ENCODE results near the gene TOMM70. TPM values are rescaled to one million over a fixed set of nuclear protein-coding genes. Genes with fewer than 3 reads are reported as not detected.

Gene TOMM70
- total and polyA plus RNA-seq, 10 of the 15 experiments (the other 5 are each of a cell fraction or from before 2014, with no cell fraction given): 12.7 to 64.1 (median 41.3) TPM

DNA sequence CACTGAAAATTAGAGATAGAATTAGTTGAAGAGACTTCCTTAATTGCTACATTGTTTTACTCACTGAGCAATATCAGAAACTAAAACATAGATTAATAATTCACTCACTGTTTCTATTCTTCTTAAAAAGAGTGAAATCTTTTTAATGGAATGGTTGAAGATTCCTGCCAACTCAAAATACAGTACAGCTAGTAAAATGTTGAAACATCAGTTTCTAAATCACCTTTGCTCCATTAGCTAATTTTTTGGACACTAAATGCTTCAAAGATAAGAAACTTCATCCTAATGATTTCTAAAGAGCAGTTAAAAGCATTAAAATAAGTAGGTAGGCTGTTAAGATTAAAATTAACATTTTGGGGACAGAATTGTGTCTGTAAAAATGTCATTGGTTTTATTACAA, 76.8 kb downstream of the TOMM70 start:
- Histone ChIP-seq H3K27ac (ENCODE audit: control insufficient read depth, insufficient read depth) (no peak overlapping the region), H3K4me1 (ENCODE audit: control insufficient read depth, insufficient read depth, low read length) (no peaks in the 10 kb centered on the region), H4K20me1 (ENCODE audit: control insufficient read depth, insufficient read depth) (no peaks in the 10 kb centered on the region), H3K4me3 (no peak overlapping the region), H3K9me3 (replicated peaks; ENCODE audit: control insufficient read depth, insufficient read depth, low read length) (no peaks in the 10 kb centered on the region), H3K27me3 (replicated peaks in 1 of 2; ENCODE audit: control insufficient read depth in 2 of 2, insufficient read depth in 2 of 2, low read length in 1 of 2) (no peaks in the 10 kb centered on the region), H2AFZ (ENCODE audit: control insufficient read depth, low read depth, low read length) (no peak overlapping the region), H3K36me3 (ENCODE audit: control insufficient read depth in 2 of 2, insufficient read depth in 2 of 2, low read length in 1 of 2) (no peaks in the 10 kb centered on the region; a peak in 1 of 4 replicates), H3K9ac (ENCODE audit: control insufficient read depth, insufficient read depth, low read length) (no peak overlapping the region), H3K79me2 (ENCODE audit: control insufficient read depth, insufficient read depth, low read length) (no peaks in the 10 kb centered on the region), H3K4me2 (ENCODE audit: control insufficient read depth, insufficient read depth) (no peak overlapping the region)
- CTCF ChIA-PET: interaction anchor here (0.7 to 2.8 kb wide), 4 partner anchors 11 to 267 kb away, joined by 3 to 6 read pairs (median 3); partner anchors contain the start of gene TBC1D23
- in situ Hi-C loops (cut with MboI): no loop called here
- ATAC-seq (no peak), DNase-seq (ENCODE audit: low read depth, low spot score) (no peak), FAIRE-seq (no peak)
- TF ChIP-seq IKZF2 (IDR thresholded peaks at IDR 0.05) (no peak), SMAD5 (IDR thresholded peaks at IDR 0.05; ENCODE audit: low read depth) (no peak), HCFC1 (IDR thresholded peaks at IDR 0.05; ENCODE audit: low read length) (no peak), SIN3A (IDR thresholded peaks at IDR 0.05; ENCODE audit: low read depth, low read length) (no peak), POLR2AphosphoS5 (IDR thresholded peaks at IDR 0.05; ENCODE audit: low read length) (no peak), CHD2 (IDR thresholded peaks at IDR 0.05; ENCODE audit: borderline replicate concordance, low read depth, low read length) (no peak)
- TF ChIP-seq, protein P1, sequence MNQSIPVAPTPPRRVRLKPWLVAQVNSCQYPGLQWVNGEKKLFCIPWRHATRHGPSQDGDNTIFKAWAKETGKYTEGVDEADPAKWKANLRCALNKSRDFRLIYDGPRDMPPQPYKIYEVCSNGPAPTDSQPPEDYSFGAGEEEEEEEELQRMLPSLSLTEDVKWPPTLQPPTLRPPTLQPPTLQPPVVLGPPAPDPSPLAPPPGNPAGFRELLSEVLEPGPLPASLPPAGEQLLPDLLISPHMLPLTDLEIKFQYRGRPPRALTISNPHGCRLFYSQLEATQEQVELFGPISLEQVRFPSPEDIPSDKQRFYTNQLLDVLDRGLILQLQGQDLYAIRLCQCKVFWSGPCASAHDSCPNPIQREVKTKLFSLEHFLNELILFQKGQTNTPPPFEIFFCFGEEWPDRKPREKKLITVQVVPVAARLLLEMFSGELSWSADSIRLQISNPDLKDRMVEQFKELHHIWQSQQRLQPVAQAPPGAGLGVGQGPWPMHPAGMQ (IDR thresholded peaks at IDR 0.05; ENCODE audit: borderline replicate concordance): no peak
- RAD21 ChIA-PET (ENCODE audit: unreplicated experiment): no interaction called here
- intact Hi-C loops (cut with micrococcal nuclease; ENCODE audit: unreplicated experiment): no loop called here
- POLR2A ChIA-PET: no interaction called here
- SMC1A ChIA-PET (ENCODE audit: uncharacterized antibody, unreplicated experiment): interaction anchor here (0.7 to 0.9 kb wide), 2 partner anchors 10 to 261 kb away, joined by 3 read pairs; no protein-coding TSS in a partner anchor
- no TSS peak for BruUV-seq (replicated peaks)

DNA sequence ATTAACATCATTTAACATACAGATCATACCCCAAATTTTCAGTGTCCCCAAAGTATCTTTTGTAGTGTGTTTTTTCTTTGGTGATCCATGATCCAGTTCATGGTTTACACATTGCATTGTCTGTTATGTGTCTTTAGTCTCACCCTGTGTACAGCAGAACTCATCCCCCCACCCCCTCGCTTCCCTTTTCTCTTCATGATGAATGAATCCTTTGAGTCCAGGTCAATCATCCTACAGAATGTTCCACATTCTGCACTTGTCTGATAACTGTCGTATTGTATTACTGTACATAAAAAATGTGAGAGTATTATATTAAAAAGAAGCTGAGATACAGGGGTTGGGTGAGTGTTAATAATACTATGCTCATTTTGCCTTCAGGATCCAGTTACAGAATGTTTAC, 80.9 kb downstream of the TOMM70 start:
- in situ Hi-C loops (cut with MboI): no loop called here
- TF ChIP-seq SMAD1 (IDR thresholded peaks at IDR 0.05; ENCODE audit: low read depth, partially characterized antibody): no peak
- no peak for TF ChIP-seq IRF4 (IDR thresholded peaks at IDR 0.05; ENCODE audit: low read depth, low read length)
- TF ChIP-seq, protein P2, sequence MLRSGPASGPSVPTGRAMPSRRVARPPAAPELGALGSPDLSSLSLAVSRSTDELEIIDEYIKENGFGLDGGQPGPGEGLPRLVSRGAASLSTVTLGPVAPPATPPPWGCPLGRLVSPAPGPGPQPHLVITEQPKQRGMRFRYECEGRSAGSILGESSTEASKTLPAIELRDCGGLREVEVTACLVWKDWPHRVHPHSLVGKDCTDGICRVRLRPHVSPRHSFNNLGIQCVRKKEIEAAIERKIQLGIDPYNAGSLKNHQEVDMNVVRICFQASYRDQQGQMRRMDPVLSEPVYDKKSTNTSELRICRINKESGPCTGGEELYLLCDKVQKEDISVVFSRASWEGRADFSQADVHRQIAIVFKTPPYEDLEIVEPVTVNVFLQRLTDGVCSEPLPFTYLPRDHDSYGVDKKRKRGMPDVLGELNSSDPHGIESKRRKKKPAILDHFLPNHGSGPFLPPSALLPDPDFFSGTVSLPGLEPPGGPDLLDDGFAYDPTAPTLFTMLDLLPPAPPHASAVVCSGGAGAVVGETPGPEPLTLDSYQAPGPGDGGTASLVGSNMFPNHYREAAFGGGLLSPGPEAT (IDR thresholded peaks at IDR 0.05; ENCODE audit: low read depth): no peak
- no peak for TF ChIP-seq HDAC2 (IDR thresholded peaks at IDR 0.05)
- TF ChIP-seq NR2F1 (conservative IDR thresholded peaks at IDR 0.05): no peak
- no peak for TF ChIP-seq NRF1 (conservative IDR thresholded peaks at IDR 0.05; ENCODE audit: low read depth, low read length)
- no peak for TF ChIP-seq JUNB (IDR thresholded peaks at IDR 0.05)
- no peak for TF ChIP-seq ZSCAN29 (IDR thresholded peaks at IDR 0.05)
- TF ChIP-seq KDM1A (IDR thresholded peaks at IDR 0.05; ENCODE audit: borderline replicate concordance): no peak
- TF ChIP-seq STAT3 (IDR thresholded peaks at IDR 0.05; ENCODE audit: low read depth, low read length): no peak
- TF ChIP-seq NR2C2 (IDR thresholded peaks at IDR 0.05; ENCODE audit: borderline replicate concordance, control insufficient read depth, insufficient read length, low read depth): no peak
- no peak for TF ChIP-seq ASH2L (IDR thresholded peaks at IDR 0.05; ENCODE audit: borderline replicate concordance, low read depth)

More for the DNA sequence above, 80.9 kb downstream of the TOMM70 start:
- RAD21 ChIA-PET (ENCODE audit: unreplicated experiment): no interaction called here
- Histone ChIP-seq H3K79me2 (ENCODE audit: control insufficient read depth, insufficient read depth, low read length) (no peaks in the 10 kb centered on the region), H3K9me3 (replicated peaks; ENCODE audit: control insufficient read depth, insufficient read depth, low read length) (no peaks in the 10 kb centered on the region), H2AFZ (ENCODE audit: control insufficient read depth, low read depth, low read length) (no peak overlapping the region), H3K4me1 (ENCODE audit: control insufficient read depth, insufficient read depth, low read length) (peaks cover 3% of the 10 kb centered on the region; the same call in 1 of the 2 replicates), H3K9ac (ENCODE audit: control insufficient read depth, insufficient read depth, low read length) (no peak overlapping the region), H3K27ac (ENCODE audit: control insufficient read depth, insufficient read depth) (no peak overlapping the region), H3K36me3 (ENCODE audit: control insufficient read depth in 2 of 2, insufficient read depth in 2 of 2, low read length in 1 of 2) (no peaks in the 10 kb centered on the region; a peak in 1 of 4 replicates), H3K4me2 (ENCODE audit: control insufficient read depth, insufficient read depth) (no peak overlapping the region), H4K20me1 (ENCODE audit: control insufficient read depth, insufficient read depth) (no peaks in the 10 kb centered on the region), H3K27me3 (replicated peaks in 1 of 2; ENCODE audit: control insufficient read depth in 2 of 2, insufficient read depth in 2 of 2, low read length in 1 of 2) (no peaks in the 10 kb centered on the region), H3K4me3 (no peak overlapping the region)
- POLR2A ChIA-PET: interaction anchor here (0.5 kb wide), 1 partner anchor 314 kb away, joined by 4 read pairs; no protein-coding TSS in a partner anchor
- DNase-seq (ENCODE audit: low read depth, low spot score) (no peak), FAIRE-seq (no peak), ATAC-seq (no peak)
- BruUV-seq (replicated peaks): no TSS peak
- SMC1A ChIA-PET (ENCODE audit: uncharacterized antibody, unreplicated experiment): interaction anchor here (0.8 to 1.6 kb wide), 3 partner anchors 36 to 143 kb away, joined by 3 to 4 read pairs (median 3); no protein-coding TSS in a partner anchor
- intact Hi-C loops (cut with micrococcal nuclease; ENCODE audit: unreplicated experiment): loop anchor here (10.0 kb wide), 1 partner anchor 395 kb away; no protein-coding TSS in a partner anchor
- CTCF ChIA-PET: interaction anchor here (0.8 kb wide), 1 partner anchor 85 kb away, joined by 3 read pairs; no protein-coding TSS in a partner anchor
- WGBS (ENCODE audit: insufficient coverage, insufficient replicate concordance, low lambda C conversion rate, missing lambda C conversion rate): 97% methylated on average over 2 of the region's 2 CpGs
